Coronary artery (tissue), 2 donors: ENCODE results near the gene METTL14.
A peak's percentile ranks its signal among the peaks of the same experiment; 100 is the strongest.

Source experiments
- DNase-seq: peaks from one replicate; pipeline ENCODE4 v3.0.0-alpha.2; 2017; ENCODE audit warnings: low spot score
- H3K27ac ChIP-seq, 2 donors: fragments of 200-600 bp; sonication (generic); one replicate each; pipeline ENCODE4 v1.5.1; 2016 to 2019
- H3K4me3 ChIP-seq: fragments of 200-600 bp; sonication (generic); 2 replicates; pipeline ENCODE4 v1.5.1; 2016; ENCODE audit warnings: mild to moderate bottlenecking, moderate library complexity
- CTCF ChIP-seq: fragments of 200-600 bp; sonication (generic); IDR thresholded peaks from one replicate; pipeline ENCODE4 v1.5.1; 2019; ENCODE audit warnings: antibody characterized with exemption

METTL14 gene

DNA sequence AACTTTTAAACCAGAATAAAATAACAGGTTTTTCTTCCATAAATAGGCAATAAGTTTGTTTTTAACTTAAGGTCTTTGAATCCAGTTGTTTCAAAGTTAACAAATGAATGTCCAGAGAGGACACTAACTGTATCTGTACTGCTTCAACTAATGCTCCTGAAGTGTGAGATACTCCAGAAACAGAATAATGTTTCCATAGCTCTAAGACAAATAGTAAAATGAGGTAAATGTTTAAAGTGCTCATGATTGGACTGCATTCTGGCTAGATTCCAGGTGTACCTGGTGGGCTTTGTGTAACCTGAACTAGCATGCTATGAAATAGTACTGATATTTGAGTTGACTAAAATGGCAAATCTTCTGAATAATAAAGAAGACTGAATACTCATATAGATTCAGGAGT, 51.7 kb downstream of the METTL14 start:
- no peak overlapping the region for H3K4me3 ChIP-seq
- no peak for DNase-seq
- TF ChIP-seq CTCF, result no peak
- no peak overlapping the region for H3K27ac ChIP-seq

- Histone ChIP-seq H3K27ac (no peak overlapping the region), H3K4me3 (no peak overlapping the region)
- DNase-seq, result no peak
- no peak for TF ChIP-seq CTCF
These were observed 52.9 kb downstream of the METTL14 start for GRCh38 chr4:118738090-118738489.

- Histone ChIP-seq H3K27ac (no peak overlapping the region), H3K4me3 (no peak overlapping the region)
- TF ChIP-seq CTCF, result no peak
- no peak for DNase-seq
These were observed 54.0 kb downstream of the METTL14 start for GRCh38 chr4:118739022-118739713.

DNA sequence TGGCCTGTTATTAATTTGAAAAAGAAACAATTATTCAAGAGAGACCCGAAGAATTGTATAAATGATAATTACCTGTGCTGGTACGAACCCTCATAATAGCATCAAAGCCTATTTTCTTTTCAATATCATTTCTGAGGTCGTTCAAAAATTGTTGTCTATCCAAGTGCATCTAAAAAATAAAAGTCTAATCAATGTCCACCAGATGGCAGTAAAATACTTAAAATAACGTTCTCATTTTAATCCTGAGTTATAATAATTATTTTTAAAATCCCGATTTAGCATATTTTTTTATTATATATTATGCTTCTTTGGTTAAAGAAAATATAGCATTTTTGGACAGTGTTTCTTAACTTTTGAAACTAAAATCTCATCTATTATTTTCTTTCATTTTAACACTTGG, 55.7 kb downstream of the METTL14 start:
- DNase-seq, result no peak
- peak; percentile 22 for TF ChIP-seq CTCF
- H3K4me3 ChIP-seq, result peak overlapping the region; percentile 59
- H3K27ac ChIP-seq, result peak overlapping the region; percentile 1 to 67

DNA sequence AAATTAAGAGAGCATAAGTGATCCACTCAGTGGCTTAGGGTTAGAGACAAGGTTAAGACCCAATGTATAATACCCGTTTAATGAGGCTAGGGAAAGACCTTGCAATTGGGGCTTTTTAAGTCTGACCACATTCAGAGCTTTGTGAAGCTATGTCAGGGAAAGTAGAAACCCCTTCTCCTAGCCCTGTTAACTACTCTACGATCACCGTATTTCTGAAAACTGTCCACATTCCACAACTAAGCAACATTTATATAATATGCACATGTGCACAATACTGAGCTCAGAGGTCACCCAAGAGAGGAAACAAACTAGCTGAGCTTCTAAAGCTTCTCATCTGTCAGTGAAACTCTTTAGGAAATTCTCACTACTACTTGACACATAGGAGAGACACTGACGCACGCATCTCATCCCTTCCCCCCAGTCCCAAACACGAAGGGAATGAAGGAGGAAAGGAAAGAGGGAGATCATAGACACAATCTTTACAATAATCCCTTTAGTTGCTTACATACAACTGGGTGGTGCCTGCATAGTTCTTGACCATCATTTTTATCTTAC, 56.2 kb downstream of the METTL14 start:
- TF ChIP-seq CTCF, result no peak
- DNase-seq, result no peak

GRCh38 chr4:118742050-118742449, 56.9 kb downstream of the METTL14 start:
- Histone ChIP-seq H3K4me3 (no peak overlapping the region), H3K27ac (peak overlapping the region in 1 of 2 donors; percentile 67)
- no peak for TF ChIP-seq CTCF
- DNase-seq, result no peak

More for the DNA sequence above, 56.2 kb downstream of the METTL14 start:
- H3K27ac ChIP-seq, result peak overlapping the region; percentile 1 to 67
- peak overlapping the region; percentile 59 for H3K4me3 ChIP-seq

- no peak for TF ChIP-seq CTCF
- Histone ChIP-seq H3K27ac (no peak overlapping the region), H3K4me3 (no peak overlapping the region)
- DNase-seq, result no peak
These were observed 58.7 kb downstream of the METTL14 start for GRCh38 chr4:118743867-118744266.
